Dermis blood vessel endothelial cell (primary cell): ENCODE measurements around the gene RER1. TPM values are rescaled to one million over a fixed set of nuclear protein-coding genes. Genes with fewer than 3 reads are reported as not detected.
A peak's percentile ranks its signal among the peaks of the same experiment; 100 is the strongest.

Experiments
- DNase-seq: peaks from one replicate; pipeline ENCODE4 v3.0.0; 2010
- total RNA-seq: library from RNA; depleted of rRNA; stranded (reverse); fragments of >200 nt; gene quantifications from 2 replicates; pipeline ENCODE4 v1.2.3, GENCODE V29; 2014

Gene RER1
- 62.6 and 64.8 TPM in 2 replicates for total RNA-seq

- DNase-seq: peak; percentile 99
These were observed at the start of gene RER1, which contains the start of gene MORN1 for GRCh38 chr1:2391041-2391930. RER1 (plus strand) TSS chr1:2391841; CDS start chr1:2395791, 3,950 bp downstream. MORN1 (minus strand) TSS chr1:2391554; CDS start chr1:2391533, 21 bp downstream.

- no peak for DNase-seq
These were observed 49.1 kb upstream of the RER1 start for GRCh38 chr1:2342384-2343022.

- DNase-seq: no peak
These were observed 48.4 kb upstream of the RER1 start for GRCh38 chr1:2343023-2343935.

- no peak for DNase-seq
These were observed 47.4 kb upstream of the RER1 start for GRCh38 chr1:2344121-2344681.

GRCh38 chr1:2344744-2345296 is 46.8 kb upstream of the RER1 start:
- no peak for DNase-seq

DNA sequence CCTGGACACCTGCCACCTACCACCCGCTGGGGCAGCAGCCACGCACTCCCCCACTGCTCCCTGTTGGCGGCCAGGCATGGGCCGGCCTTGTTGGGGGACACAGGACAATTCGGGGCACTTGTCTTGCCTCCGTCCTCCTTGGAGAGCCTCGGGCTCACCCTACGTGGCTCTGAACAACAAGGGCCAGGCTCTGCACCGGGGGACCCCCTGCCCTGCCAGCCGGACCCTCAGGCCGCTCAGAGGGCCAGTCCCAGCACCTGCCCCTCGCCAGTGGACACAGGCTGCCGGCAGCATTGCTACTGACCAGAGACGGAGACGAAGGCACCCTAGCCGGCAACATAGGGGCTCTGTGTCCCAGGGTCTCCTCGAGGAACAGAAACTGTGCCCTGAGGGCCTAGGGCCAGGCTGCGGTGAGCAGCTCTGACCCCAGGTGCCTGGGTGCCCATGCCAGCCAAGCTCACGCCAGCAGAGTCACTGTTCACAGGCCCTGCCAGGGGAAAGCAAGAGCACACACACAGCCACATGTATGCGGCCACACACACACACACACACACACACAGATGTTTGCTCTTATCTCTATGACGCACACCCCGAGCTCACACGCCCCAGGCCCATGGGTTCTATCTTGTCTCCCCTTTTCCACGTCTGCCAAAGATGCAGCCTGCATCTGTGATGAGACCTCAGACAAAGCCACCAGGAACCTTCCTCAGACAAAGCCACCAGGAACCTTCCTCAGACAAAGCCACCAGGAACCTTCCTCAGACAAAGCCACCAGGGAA is 46.2 kb upstream of the RER1 start:
- no peak for DNase-seq

- DNase-seq: no peak
These were observed 44.8 kb upstream of the RER1 start for GRCh38 chr1:2346691-2347408.

DNA sequence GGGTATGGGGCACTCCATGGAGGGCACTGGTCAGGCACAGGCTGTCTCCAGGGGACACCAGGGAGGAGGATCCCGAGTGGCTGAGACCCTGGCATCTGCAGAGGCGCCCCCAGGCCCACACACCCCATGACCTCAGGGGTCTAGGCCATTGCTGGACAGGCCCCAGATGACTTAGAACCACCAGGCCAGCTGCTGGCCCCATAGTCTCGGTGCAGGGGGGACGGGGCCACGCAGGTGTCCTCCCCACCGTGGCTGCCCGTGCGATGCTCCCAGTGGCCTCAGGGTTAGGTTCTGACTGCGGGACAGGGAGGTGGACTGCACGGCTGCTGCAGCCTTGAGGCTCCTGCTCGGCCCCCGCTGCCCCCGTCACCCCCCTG is 44.2 kb upstream of the RER1 start:
- DNase-seq: no peak

- no peak for DNase-seq
These were observed 43.7 kb upstream of the RER1 start for GRCh38 chr1:2347896-2348295.

DNA sequence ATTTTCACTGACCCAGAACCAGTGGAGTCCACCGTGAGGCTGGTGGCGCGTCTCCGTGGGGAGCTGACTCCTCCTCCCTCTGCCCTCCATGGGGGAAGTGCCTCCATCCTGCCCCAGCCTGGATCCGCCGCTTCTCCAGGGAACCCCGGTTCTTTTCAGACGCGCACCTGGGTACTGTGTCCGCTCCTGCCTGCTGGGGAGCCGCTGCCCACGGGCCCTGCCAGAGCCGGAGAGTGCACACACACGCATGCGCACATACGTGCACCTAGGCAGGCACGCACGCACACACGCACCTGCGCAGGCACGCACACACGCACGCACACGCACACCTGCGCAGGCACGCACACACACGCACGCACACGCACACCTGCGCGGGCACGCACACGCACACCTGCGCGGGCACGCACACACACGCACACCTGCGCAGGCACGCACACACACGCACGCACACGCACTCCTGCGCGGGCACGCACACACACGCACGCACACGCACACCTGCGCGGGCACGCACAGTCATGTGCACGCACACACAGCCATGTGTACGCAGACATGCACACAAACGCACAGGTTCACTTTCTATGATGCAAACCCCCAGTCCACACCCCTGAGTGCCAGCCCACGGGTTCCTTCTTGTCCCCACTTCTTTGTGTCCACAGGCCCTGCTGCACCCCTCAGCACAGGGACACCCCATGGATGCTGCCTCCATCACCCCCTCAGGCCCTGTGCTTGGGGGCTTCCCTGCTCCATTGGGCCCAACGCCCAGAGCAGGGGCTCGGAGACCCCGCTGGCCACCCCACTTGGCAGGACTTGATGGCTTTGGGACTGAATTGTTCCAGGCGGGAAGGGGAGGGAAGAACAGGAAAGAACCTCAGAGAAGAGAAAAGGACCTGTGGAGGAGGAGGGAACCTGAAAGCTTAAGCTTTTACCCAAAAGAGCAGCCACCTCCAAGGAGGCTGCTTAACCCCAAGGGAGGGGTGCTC is 43.0 kb upstream of the RER1 start:
- DNase-seq: no peak

DNA sequence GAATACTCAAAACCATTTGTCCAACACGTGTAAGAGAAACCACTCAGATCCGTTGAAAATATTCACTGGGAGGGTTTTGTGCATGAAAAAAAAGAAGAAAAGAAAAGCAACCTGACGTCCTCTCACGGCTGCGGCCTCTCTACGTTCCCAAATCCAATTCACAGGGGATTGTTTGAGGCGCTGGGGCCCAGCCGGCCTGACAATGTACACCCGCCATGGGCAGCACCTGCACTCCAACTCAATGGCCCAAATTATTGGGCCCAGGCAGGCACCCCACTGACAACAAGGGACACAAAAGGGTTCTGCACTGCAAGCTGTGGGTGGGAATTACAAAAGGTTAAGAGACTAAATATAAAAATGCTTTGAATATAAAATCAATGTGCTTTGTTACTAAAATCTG is 41.8 kb upstream of the RER1 start:
- DNase-seq: no peak

- no peak for DNase-seq
These were observed 41.1 kb upstream of the RER1 start for GRCh38 chr1:2350501-2350900.

DNA sequence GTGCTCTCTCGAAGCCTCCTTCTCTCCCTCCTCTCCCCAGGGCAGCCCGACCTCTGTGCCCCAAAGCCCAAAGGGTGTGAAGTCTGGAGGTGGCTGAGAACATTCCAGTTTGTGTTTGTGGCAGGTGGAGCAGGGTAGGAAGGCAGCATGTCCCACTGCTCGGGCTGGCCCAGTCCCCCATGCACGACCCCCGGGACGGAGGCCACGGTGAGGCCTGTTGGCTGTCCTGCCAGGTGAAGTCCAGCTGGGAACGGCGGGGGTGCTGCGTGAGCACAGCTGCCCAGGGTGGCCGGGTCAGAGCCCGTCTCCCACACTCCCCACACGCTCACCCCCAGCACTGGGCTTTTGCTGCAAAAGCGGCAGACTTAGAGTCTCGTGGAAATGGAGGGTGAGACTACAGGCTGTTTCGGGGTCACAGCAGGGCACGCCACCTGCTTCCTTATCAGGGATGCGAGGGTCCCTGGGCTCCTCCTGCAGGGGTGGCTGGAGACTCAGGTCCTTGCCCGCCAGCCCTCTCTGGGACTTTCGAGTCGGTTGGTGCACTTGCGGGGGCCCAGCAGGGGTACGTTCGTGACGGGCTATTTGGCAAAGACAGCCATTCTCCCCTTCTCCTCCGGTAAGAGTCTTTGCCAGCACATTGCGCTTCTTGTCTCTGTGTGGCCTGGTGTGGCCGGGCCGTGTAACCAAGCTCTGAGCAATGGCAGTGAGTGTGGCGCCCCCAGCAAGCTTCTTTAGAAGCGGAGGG is 40.6 kb upstream of the RER1 start:
- no peak for DNase-seq

- no peak for DNase-seq
These were observed 39.9 kb upstream of the RER1 start for GRCh38 chr1:2351723-2352122.

GRCh38 chr1:2352341-2352896 is 39.2 kb upstream of the RER1 start:
- no peak for DNase-seq

DNA sequence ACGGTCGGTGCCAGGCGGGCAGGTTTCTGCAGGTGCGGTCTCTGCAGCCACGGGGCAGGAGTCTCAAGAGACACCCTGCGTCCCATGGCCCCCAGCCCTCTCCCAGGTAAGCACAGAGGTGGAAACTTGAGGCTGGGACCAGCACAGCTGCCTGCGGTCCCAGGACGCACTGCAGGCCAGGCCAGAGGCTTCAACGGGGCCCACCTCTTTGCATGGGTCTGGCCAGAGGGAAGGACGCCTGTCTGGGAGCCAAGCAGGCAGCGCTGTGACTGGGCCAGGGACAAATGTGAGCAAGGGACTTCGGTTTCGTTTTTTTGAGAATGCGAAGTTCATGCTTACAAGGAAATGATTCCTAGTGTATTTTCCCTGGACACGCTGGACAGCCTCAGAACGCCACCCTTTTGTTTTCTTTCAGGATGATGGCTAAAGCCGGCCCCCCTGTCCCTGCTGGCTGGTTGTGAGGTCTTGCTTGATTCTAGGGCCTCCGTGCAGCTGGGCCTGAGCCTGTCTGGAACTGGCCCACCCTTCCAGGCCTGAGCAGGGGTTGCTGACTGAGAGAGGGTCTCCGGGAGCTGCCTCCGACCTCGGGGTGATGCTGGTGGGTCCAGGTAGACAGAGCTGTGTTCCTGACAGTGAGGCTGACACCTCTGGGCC is 38.6 kb upstream of the RER1 start:
- DNase-seq: no peak

GRCh38 chr1:2353551-2354438 is 37.8 kb upstream of the RER1 start:
- DNase-seq: no peak
